Limb (tissue), 2 donors: ENCODE results near the gene STXBP6.

Experiments used
- DNase-seq, 2 donors: peaks; one replicate each; pipeline ENCODE4 v3.0.0-alpha.2; 2016; ENCODE audit errors: extremely low spot score in 2 of 2

The STXBP6 gene

GRCh38 chr14:25049568-25050268, at the start of gene STXBP6:
STXBP6 (minus strand) TSS chr14:25050147; CDS start chr14:24974818, 75,329 bp downstream.
- peak; percentile 78 to 85 for DNase-seq

GRCh38 chr14:25097120-25097519, 47.2 kb upstream of the STXBP6 start:
- DNase-seq: no peak

- DNase-seq: no peak
Measured at GRCh38 chr14:25095736-25096437, 45.9 kb upstream of the STXBP6 start.

- no peak for DNase-seq
Measured at GRCh38 chr14:25094171-25094907, 44.4 kb upstream of the STXBP6 start.

GRCh38 chr14:25092258-25092740, 42.4 kb upstream of the STXBP6 start:
- DNase-seq: no peak

- DNase-seq: no peak
Measured at GRCh38 chr14:25090716-25091454, 40.9 kb upstream of the STXBP6 start.

- DNase-seq: no peak
Measured at GRCh38 chr14:25090256-25090655, 40.3 kb upstream of the STXBP6 start.

GRCh38 chr14:25089496-25089895, 39.5 kb upstream of the STXBP6 start:
- DNase-seq: no peak

GRCh38 chr14:25086821-25087396, 37.0 kb upstream of the STXBP6 start:
- no peak for DNase-seq

- no peak for DNase-seq
Measured at GRCh38 chr14:25086081-25086480, 36.1 kb upstream of the STXBP6 start.

GRCh38 chr14:25080682-25081081, 30.7 kb upstream of the STXBP6 start:
- no peak for DNase-seq

- no peak for DNase-seq
Measured at GRCh38 chr14:25079311-25079710, 29.4 kb upstream of the STXBP6 start.

- DNase-seq: no peak
Measured at GRCh38 chr14:25074099-25074685, 24.2 kb upstream of the STXBP6 start.

GRCh38 chr14:25069879-25070278, 19.9 kb upstream of the STXBP6 start:
- no peak for DNase-seq

GRCh38 chr14:25067600-25067999, 17.7 kb upstream of the STXBP6 start:
- no peak for DNase-seq

GRCh38 chr14:25062022-25062321, 12.0 kb upstream of the STXBP6 start:
- DNase-seq: no peak

- no peak for DNase-seq
Measured at GRCh38 chr14:25056688-25057078, 6.7 kb upstream of the STXBP6 start.

- DNase-seq: no peak
Measured at GRCh38 chr14:25055992-25056687, 6.2 kb upstream of the STXBP6 start.

- no peak for DNase-seq
Measured at GRCh38 chr14:25055005-25055404, 5.1 kb upstream of the STXBP6 start.

- no peak for DNase-seq
Measured at GRCh38 chr14:25053585-25053984, 3.6 kb upstream of the STXBP6 start.
